ENCODE measurements around the gene CHM. TPM values are rescaled to one million over a fixed set of nuclear protein-coding genes. Genes with fewer than 3 reads are reported as not detected.
"Not testable (repeated sequence)": the region's sequence is repeated elsewhere in the genome, so short reads cannot be mapped to it uniquely, and the experiment has no call there.

CHM gene
- total RNA-seq, 1 donor from 2014 or later, result 15.7 TPM

DNA sequence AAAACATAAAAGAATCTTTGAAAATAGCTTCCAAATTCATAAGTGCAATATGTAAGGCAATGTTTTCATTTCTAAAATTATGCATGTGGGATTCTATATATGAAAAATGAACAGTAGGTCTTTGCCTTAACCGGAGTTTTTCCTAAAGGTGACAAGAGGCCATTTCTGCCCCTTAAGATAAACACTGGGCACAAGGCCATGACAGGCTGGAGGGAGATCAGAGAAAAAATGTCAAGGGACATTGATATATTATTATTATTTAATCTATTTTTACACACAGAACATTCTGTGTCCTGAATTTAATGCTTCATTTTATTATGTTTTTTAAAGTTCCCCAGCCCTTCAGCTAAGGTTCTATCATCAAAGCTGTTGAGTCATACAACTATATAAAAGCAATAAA is 118.8 kb downstream of the CHM start:
- Mint-ChIP-seq H3K9me3 (no peaks in the 10 kb centered on the region), H3K36me3 (ENCODE audit: low read depth) (no peaks in the 10 kb centered on the region), H3K27ac (no peak overlapping the region), H3K27me3 (ENCODE audit: insufficient read depth) (no peaks in the 10 kb centered on the region), H3K4me3 (no peak overlapping the region), H3K4me1 (ENCODE audit: low read depth) (no peaks in the 10 kb centered on the region)
- DNase-seq (ENCODE audit: low spot score), result no peak
- intact Hi-C loops (cut with micrococcal nuclease), result no loop called here

DNA sequence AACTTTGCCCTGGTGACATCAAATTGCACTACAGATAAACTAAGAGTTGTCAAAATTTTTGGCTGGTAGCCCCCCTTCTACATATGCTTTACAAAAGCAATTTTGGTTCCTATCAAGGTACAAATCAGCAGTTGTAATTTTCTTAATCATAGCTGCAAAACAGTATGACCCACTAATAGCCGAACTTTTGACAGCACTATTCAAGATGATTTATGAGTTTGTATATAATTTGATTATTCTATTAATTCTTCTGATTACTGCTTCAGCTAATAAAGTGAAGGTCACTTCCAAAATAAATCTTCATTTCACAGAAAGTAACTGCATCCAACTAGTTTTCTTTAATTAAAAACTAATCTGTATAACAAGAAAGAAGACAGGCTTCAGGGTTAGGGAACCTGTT is 119.6 kb downstream of the CHM start:
- no peaks in the 10 kb centered on the region for H3K4me1 Mint-ChIP-seq (ENCODE audit: low read depth)
- H3K27ac Mint-ChIP-seq, result no peak overlapping the region
- H3K36me3 Mint-ChIP-seq (ENCODE audit: low read depth), result no peaks in the 10 kb centered on the region
- H3K27me3 Mint-ChIP-seq (ENCODE audit: insufficient read depth), result no peaks in the 10 kb centered on the region
- no peaks in the 10 kb centered on the region for H3K9me3 Mint-ChIP-seq
- DNase-seq (ENCODE audit: low spot score), result no peak
- H3K4me3 Mint-ChIP-seq, result no peak overlapping the region
- intact Hi-C loops (cut with micrococcal nuclease), result no loop called here

DNA sequence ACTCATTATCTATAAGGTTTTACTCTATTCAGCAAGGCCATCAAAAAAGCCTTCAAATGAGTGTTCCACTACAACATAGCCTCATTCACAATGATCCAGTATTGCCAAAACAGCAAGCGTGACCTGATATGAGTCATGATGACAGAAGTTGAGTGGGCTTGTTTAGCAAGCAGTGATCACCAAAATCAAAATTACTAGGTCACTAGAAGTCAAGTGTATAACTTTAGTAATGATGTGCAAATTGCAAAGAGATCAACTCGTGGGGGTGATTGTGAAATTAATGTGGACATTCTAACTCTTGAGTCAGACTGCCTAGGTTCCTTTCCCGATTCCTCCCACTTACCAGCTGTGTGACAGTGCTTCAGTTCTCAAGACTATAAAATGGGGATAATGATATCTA is 124.5 kb downstream of the CHM start:
- H3K36me3 Mint-ChIP-seq (ENCODE audit: low read depth), result no peaks in the 10 kb centered on the region
- H3K27ac Mint-ChIP-seq, result no peak overlapping the region
- no peaks in the 10 kb centered on the region for H3K9me3 Mint-ChIP-seq
- intact Hi-C loops (cut with micrococcal nuclease), result no loop called here
- DNase-seq (ENCODE audit: low spot score), result no peak
- no peaks in the 10 kb centered on the region for H3K4me1 Mint-ChIP-seq (ENCODE audit: low read depth)
- H3K27me3 Mint-ChIP-seq (ENCODE audit: insufficient read depth), result no peaks in the 10 kb centered on the region
- H3K4me3 Mint-ChIP-seq, result no peak overlapping the region

DNA sequence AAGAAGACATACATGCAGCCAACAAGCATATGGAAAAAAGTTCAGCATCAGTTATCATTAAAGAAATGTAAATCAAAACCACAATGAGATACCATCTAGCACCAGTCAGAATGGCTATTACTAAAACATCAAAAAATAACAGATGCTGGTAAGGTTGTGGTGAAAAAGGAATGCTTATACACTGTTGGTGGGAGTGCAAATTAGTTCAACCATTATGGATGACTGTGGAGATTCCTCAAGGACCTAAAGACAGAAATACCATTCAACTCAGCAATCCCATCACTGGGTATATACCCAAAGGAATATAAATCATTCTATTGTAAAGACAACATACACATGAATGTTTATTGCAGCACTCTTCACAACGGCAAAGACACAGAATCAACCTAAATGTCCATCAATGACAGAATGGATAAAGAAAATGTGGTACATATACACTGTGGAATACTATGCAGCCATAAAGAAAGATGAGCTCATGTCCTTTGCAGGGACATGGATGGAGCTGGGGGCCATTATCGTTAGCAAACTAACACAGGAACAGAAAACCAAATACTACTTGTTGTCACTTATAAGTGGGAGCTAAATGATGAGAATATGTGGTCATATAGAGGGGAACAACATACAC is 130.6 kb downstream of the CHM start:
- H3K4me3 Mint-ChIP-seq; H3K36me3 Mint-ChIP-seq (ENCODE audit: low read depth); H3K9me3 Mint-ChIP-seq; intact Hi-C loops (cut with micrococcal nuclease); DNase-seq (ENCODE audit: low spot score); H3K27ac Mint-ChIP-seq; H3K4me1 Mint-ChIP-seq (ENCODE audit: low read depth); H3K27me3 Mint-ChIP-seq (ENCODE audit: insufficient read depth): not testable (repeated sequence)

DNA sequence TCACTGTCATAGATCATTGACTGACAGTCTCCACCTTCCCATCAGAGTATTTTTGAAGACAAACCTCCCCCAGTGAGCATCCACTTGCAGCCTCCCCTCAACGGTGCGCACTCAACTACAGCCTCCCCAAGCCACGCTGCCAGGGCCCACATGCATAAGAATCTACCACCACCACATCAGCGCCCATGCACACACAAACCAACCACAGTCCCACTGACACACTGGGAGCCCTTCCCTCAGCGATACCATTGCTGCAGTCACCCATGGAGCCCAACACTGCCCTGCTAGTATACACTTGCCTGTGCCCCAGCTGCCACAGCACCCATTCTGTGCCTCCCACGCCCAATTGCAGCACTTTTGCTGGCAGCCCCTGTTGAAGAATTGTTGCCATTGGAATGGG is 132.9 kb downstream of the CHM start:
- intact Hi-C loops (cut with micrococcal nuclease), result no loop called here
- DNase-seq (ENCODE audit: low spot score), result no peak
- H3K9me3 Mint-ChIP-seq, result no peaks in the 10 kb centered on the region
- H3K27ac Mint-ChIP-seq, result no peak overlapping the region
- H3K4me1 Mint-ChIP-seq (ENCODE audit: low read depth), result no peaks in the 10 kb centered on the region
- H3K36me3 Mint-ChIP-seq (ENCODE audit: low read depth), result no peaks in the 10 kb centered on the region
- no peak overlapping the region for H3K4me3 Mint-ChIP-seq
- no peaks in the 10 kb centered on the region for H3K27me3 Mint-ChIP-seq (ENCODE audit: insufficient read depth)

DNA sequence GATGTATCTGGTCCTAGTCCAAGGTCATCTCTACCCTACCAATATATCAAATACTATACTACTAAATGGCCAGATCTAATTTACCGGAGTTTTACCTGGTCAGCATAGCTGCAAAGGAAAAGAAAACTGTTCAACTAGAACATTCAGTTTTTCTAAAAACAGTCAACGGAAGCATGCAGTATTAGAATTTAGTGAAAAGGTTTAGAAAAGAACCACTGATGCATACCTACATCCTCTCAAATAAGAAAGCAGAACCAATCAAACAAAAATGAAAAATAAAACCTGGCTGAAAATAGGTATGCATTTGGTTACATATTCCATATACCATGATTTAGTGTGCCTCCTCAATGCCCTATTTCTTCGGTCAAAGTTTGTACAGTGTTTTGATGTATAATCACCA is 140.0 kb downstream of the CHM start:
- H3K9me3 Mint-ChIP-seq, result no peaks in the 10 kb centered on the region
- H3K27me3 Mint-ChIP-seq (ENCODE audit: insufficient read depth), result no peaks in the 10 kb centered on the region
- DNase-seq (ENCODE audit: low spot score), result no peak
- intact Hi-C loops (cut with micrococcal nuclease), result no loop called here
- no peaks in the 10 kb centered on the region for H3K4me1 Mint-ChIP-seq (ENCODE audit: low read depth)
- H3K27ac Mint-ChIP-seq, result no peak overlapping the region
- H3K4me3 Mint-ChIP-seq, result no peak overlapping the region
- peaks cover 2% of the 10 kb centered on the region for H3K36me3 Mint-ChIP-seq (ENCODE audit: low read depth)

DNA sequence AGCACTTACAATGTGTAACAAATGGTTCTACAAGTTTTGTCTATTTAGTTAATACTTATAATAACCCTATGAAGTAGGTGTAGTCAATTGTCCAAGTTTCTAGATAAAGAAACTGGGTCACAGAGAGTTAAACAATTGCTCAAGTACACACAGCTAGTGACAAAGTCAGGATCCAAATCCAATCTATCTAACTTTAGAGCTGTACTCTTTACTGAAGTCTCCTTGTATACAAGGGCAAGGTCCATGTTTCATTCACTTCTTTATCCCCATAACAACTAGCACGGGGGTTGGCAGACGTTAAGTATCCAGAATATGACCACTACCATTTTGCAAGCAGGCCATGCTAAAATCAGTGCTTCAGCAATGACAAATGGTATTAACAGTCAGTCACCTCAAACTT is 141.0 kb downstream of the CHM start:
- Mint-ChIP-seq H3K27me3 (ENCODE audit: insufficient read depth) (no peaks in the 10 kb centered on the region), H3K4me3 (no peak overlapping the region), H3K9me3 (no peaks in the 10 kb centered on the region), H3K27ac (no peak overlapping the region), H3K36me3 (ENCODE audit: low read depth) (peaks cover 2% of the 10 kb centered on the region), H3K4me1 (ENCODE audit: low read depth) (no peaks in the 10 kb centered on the region)
- no peak for DNase-seq (ENCODE audit: low spot score)
- intact Hi-C loops (cut with micrococcal nuclease), result no loop called here

DNA sequence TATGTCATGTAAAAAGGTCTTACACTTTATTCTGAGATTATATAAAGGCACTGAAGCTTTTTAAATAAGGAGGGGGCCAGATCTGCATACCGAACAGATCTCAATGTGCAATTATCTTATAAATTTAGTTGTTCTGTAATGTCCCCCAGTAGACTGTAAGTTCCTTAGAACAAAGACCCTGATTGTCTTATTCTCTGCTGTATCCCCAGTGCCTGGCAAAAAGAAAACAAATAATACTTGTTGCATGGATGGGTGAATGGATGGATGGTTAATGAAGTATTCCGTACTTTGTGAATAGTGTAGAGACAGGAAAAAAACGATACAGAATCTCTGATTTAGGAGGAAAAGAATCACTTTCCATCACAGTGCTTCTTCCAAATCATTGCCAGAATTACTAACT is 141.5 kb downstream of the CHM start:
- DNase-seq (ENCODE audit: low spot score), result no peak
- H3K4me3 Mint-ChIP-seq, result no peak overlapping the region
- no peaks in the 10 kb centered on the region for H3K27me3 Mint-ChIP-seq (ENCODE audit: insufficient read depth)
- intact Hi-C loops (cut with micrococcal nuclease), result no loop called here
- peaks cover 2% of the 10 kb centered on the region for H3K36me3 Mint-ChIP-seq (ENCODE audit: low read depth)
- no peaks in the 10 kb centered on the region for H3K4me1 Mint-ChIP-seq (ENCODE audit: low read depth)
- no peak overlapping the region for H3K27ac Mint-ChIP-seq
- H3K9me3 Mint-ChIP-seq, result no peaks in the 10 kb centered on the region

DNA sequence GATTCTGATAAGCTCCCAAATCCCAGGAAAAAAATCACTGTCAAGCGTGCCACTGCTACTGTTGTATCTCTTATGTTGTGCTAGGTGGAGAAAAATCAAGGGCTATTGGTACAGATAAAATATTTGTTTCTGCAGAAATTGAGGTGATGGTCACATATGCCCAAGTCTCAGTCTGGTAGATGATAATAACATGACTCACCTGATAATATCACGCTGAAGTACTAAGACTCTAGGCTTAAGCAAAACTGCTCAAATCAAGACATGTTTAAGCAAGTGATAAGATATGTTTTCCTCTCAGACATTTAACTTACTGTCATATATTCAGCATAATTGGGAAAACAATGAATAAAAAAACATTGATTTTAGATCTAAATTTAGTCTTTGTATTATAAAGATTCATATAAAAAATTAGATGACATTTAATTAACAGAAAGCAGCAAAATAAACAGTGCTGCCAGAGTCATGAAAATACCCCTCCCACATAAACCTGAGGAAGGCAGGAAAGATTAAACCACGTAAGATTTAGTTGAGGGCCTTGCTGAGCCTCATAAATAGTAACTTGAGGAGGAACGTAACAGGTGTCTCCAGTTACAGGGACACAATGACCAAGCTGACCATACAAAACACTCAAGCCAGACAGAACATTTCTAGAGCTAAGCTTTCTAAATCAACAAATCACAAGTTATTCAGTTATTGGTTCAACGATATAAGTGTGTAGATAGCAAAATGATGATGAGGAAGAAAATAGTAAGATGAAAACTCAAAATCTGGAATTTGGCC is 143.5 kb downstream of the CHM start:
- intact Hi-C loops (cut with micrococcal nuclease), result no loop called here

DNA sequence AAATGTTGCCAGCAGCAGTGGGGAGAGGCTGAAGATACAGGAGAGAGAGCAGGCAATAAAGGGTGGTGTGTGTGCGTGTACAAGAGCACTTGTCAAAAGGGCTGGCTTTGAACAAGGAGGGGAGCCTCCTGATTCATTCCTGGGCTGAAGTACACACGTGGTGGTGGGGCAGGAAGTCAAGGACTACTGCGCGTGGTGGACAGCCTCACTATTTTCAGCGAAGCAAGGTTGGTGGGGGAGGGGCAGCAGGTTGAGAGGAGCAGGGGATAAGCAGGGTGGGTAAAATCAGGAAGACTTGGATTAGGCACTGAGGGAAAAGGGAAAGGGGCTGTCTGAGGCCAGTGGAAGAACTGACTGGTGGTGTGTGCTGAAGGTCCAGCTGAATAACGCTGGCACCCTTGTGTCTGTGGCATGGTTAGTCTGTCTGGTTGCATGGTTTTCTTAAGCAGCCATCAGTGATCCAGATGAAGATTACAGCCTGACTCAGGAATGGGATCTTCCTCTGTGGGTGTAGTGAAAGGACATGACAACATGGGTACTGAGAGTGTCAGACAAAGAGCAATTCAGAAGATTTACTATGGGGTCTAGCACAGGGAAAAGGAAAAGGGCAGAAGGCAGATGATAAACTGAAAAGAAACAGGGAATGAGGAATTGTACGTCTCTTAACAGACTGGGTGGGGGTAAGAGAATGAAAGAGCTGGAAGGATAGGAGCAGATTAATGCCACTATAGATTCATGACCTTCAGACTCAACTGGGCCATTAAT is 149.8 kb downstream of the CHM start:
- intact Hi-C loops (cut with micrococcal nuclease), result no loop called here
- H3K4me1 Mint-ChIP-seq (ENCODE audit: low read depth), result no peaks in the 10 kb centered on the region
- no peak overlapping the region for H3K27ac Mint-ChIP-seq
- H3K36me3 Mint-ChIP-seq (ENCODE audit: low read depth), result peaks cover 12% of the 10 kb centered on the region
- no peaks in the 10 kb centered on the region for H3K9me3 Mint-ChIP-seq
- H3K27me3 Mint-ChIP-seq (ENCODE audit: insufficient read depth), result no peaks in the 10 kb centered on the region
- H3K4me3 Mint-ChIP-seq, result no peak overlapping the region
- no peak for DNase-seq (ENCODE audit: low spot score)

More for the DNA sequence above, 143.5 kb downstream of the CHM start:
- Mint-ChIP-seq H3K4me1 (ENCODE audit: low read depth) (no peaks in the 10 kb centered on the region), H3K4me3 (no peak overlapping the region), H3K36me3 (ENCODE audit: low read depth) (peaks cover 2% of the 10 kb centered on the region), H3K27me3 (ENCODE audit: insufficient read depth) (no peaks in the 10 kb centered on the region), H3K27ac (no peak overlapping the region), H3K9me3 (no peaks in the 10 kb centered on the region)
- no peak for DNase-seq (ENCODE audit: low spot score)

DNA sequence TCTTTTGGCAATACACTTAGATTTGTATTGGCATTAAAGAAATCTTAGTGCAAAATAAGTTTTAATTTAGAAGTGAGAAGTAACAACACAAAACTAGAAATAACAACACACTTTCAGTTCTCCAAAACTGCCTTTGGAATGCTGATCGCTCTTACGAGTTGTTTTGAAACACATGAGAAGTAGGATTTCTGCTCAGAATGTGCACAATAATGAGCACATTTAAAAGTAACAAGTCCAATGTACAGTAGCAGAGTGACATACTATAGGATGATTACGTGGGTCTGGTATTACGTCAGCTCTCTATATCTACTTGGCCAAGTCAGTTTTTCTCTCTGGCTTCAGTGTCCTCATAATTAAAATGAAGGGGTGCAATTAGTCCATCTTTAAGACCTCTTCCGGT is 164.8 kb downstream of the CHM start:
- no peak overlapping the region for H3K4me3 Mint-ChIP-seq
- no peak overlapping the region for H3K27ac Mint-ChIP-seq
- H3K36me3 Mint-ChIP-seq (ENCODE audit: low read depth), result peaks cover 1% of the 10 kb centered on the region
- no peaks in the 10 kb centered on the region for H3K9me3 Mint-ChIP-seq
- no peak for DNase-seq (ENCODE audit: low spot score)
- intact Hi-C loops (cut with micrococcal nuclease), result no loop called here
- H3K27me3 Mint-ChIP-seq (ENCODE audit: insufficient read depth), result no peaks in the 10 kb centered on the region
- H3K4me1 Mint-ChIP-seq (ENCODE audit: low read depth), result no peaks in the 10 kb centered on the region

DNA sequence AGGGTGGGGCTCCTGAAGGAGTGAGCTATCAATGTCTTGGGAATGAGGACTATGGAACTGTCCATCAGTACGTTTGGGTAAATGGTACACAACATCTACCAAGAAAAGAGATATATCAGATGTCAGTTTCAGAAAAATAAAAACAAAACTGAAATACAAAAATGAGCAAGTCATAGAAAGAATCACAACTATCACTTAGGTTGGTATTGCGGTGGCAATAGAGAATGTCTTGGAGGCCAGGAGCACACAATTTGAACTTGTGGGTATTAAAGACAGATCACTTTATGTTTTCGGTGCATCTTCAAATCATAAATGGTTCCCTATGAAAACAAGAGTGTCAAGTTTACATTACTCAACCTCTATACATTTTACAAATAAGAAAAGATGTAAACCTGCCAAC is 176.8 kb downstream of the CHM start:
- no peak for DNase-seq (ENCODE audit: low spot score)
- H3K9me3 Mint-ChIP-seq, result peaks cover 9% of the 10 kb centered on the region
- peaks cover 22% of the 10 kb centered on the region for H3K36me3 Mint-ChIP-seq (ENCODE audit: low read depth)
- H3K4me3 Mint-ChIP-seq, result no peak overlapping the region
- no peaks in the 10 kb centered on the region for H3K27me3 Mint-ChIP-seq (ENCODE audit: insufficient read depth)
- intact Hi-C loops (cut with micrococcal nuclease), result no loop called here
- H3K4me1 Mint-ChIP-seq (ENCODE audit: low read depth), result no peaks in the 10 kb centered on the region
- H3K27ac Mint-ChIP-seq, result no peak overlapping the region

DNA sequence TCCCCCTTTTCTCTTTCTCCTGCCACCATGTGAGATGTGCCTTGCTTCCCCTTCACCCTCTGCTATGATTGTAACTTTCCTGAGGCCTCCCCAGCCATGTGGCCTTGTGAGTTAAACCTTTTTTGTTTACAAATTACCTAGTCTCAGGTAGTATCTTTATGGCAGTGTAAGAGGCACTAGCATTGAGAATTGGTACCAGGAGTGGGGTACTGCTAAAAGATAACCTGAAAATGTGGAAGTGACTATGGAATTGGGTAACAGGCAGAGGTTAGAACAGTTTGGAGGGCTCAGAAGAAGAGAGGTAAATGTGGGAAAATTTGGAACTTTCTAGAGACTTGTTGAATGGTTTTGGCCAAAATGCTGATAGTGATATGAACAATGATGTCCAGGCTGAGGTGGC is 182.0 kb downstream of the CHM start:
- Mint-ChIP-seq H3K36me3 (ENCODE audit: low read depth) (peaks cover 28% of the 10 kb centered on the region), H3K4me3 (no peak overlapping the region), H3K27ac (no peak overlapping the region), H3K9me3 (peaks cover 13% of the 10 kb centered on the region), H3K27me3 (ENCODE audit: insufficient read depth) (no peaks in the 10 kb centered on the region), H3K4me1 (ENCODE audit: low read depth) (no peaks in the 10 kb centered on the region)
- DNase-seq (ENCODE audit: low spot score), result no peak
- intact Hi-C loops (cut with micrococcal nuclease), result no loop called here

Measured in activated T-helper 1 cell treated with anti-CD3 and anti-CD28 coated beads, Interleukin-12 subunit alpha, Interleukin-12 subunit beta, Interleukin-2, Interleukin-4 antibody, amounts not matched to agents 30 ng/mL and 10 ng/mL and 1 ng/mL, durations not matched to agents 14 hours and 24 hours and 36 hours (primary cell).